Muscle layer of colon (tissue), 2 donors: Measurements from ENCODE around the gene ITPKB.

Experiments
- H3K27ac ChIP-seq: one replicate; pipeline ENCODE4 v1.7.0; 2013; ENCODE audit warnings: low read depth, mild to moderate bottlenecking, low read length, moderate library complexity
- H3K27me3 ChIP-seq, 2 donors: one replicate each; pipeline ENCODE4 v1.7.0; 2013; ENCODE audit warnings: low read length in 2 of 2, mild to moderate bottlenecking in 2 of 2; ENCODE audit not compliant: insufficient read depth in 2 of 2, control insufficient read depth in 1 of 2
- H3K36me3 ChIP-seq: one replicate; pipeline ENCODE4 v1.7.0; 2013; ENCODE audit warnings: mild to moderate bottlenecking, low read length; ENCODE audit not compliant: insufficient read depth
- H3K4me1 ChIP-seq: one replicate; pipeline ENCODE4 v1.7.0; 2013; ENCODE audit warnings: mild to moderate bottlenecking, low read length; ENCODE audit not compliant: insufficient read depth
- H3K4me3 ChIP-seq, 2 donors: one replicate each; pipeline ENCODE4 v1.7.0; 2013; ENCODE audit warnings: low read length in 2 of 2, low read depth in 1 of 2, mild to moderate bottlenecking in 1 of 2, moderate library complexity in 1 of 2
- H3K9ac ChIP-seq: one replicate; pipeline ENCODE4 v1.7.0; 2013; ENCODE audit warnings: low read length
- H3K9me3 ChIP-seq: one replicate; pipeline ENCODE4 v1.7.0; 2013; ENCODE audit warnings: mild to moderate bottlenecking, low read length
- donor health status: abdominal sarcoma.
- donor health status: Adenocarcinoma of cecum.

The ITPKB gene

DNA sequence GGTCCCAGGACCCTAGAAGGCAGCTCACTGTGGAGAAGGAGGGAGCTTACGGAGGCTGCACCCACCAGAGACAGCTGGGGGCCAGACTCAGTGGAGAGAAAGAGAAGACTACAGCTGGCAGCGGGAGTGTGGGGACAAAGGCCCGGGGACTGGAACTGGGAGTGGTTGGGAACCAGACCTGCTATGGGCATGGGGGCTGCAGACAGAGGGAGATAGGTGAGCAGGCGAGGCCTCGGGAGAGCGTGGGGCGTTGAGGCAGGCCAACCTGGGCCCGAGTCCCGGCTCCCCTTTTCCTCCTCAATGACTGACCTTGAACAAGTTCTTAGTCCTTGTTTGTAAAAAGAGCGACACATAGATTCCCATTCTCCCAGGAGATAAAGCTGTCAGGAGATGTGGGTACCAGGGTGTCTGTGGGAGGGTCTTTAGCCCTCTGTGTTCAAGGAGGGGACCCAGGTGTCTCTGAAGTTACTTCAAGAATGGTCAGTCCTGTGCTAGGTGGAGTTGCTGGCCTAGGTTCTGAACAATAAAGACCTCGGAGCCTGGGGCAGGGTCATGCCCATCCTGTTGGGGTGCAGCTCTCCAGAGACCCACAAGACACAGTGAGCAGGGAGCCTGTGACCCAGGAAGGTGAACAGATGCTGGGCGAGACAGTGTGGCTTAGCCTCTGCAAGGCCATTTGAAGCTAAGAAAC, 87.9 kb downstream of the ITPKB start:
- no peak overlapping the region for H3K27ac ChIP-seq
- H3K36me3 ChIP-seq: peaks cover 28% of the 10 kb centered on the region
- no peak overlapping the region for H3K4me3 ChIP-seq
- H3K4me1 ChIP-seq: peaks cover 17% of the 10 kb centered on the region
- no peak overlapping the region for H3K9ac ChIP-seq
- H3K9me3 ChIP-seq: no peaks in the 10 kb centered on the region
- H3K27me3 ChIP-seq: no peaks in the 10 kb centered on the region

DNA sequence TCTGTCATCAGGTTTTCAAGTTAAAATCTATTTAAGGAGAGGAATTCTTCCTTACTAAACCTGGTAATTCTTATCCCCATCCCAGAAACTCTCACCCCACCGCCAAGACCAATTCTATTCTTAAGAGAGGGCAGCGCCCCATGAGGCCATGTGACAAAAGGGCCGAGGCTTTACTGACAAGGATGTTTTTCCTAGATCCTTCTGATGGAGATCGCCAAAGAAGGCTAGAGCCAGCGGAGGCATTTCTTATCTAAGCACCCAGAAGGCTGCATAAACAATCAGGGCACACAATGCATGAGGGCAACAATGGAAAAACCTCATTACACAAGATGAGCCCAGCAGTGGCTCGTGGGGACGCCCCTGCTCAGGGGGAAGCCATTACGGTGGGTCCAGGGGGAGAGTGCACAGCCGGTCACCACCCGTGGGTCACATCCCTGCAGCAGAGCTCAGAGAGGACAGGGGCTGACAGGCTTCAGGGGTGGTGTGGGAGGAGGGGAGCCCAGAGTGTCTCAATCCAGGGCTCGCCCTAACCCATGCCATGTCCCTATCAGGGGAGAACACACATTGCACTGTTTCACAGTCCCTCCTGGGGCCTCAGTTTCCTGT, 88.7 kb downstream of the ITPKB start:
- Histone ChIP-seq H3K4me3 (no peak overlapping the region), H3K9me3 (no peaks in the 10 kb centered on the region), H3K36me3 (peaks cover 30% of the 10 kb centered on the region), H3K27ac (no peak overlapping the region), H3K4me1 (peaks cover 25% of the 10 kb centered on the region), H3K9ac (peak overlapping the region; percentile 8), H3K27me3 (no peaks in the 10 kb centered on the region)

DNA sequence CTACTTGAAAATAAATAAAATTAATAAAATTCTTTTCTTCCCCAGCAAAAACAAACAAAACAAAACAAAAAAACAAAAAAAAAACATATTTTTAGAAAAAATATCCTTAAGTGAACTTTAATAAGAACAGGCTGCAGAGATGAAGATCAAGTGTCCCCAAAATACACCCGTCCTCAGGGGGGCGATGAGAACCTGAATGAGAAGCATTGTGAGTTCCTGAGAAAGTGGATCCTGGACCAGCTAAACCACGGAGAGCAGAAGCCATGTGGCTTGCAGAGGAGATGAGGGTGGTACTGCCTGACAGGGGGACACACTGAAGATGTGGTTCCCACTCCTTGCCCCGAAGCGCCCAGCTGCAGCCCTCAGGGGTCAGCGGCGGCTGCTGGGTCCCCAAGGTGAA, 89.3 kb downstream of the ITPKB start:
- H3K27me3 ChIP-seq: no peaks in the 10 kb centered on the region
- H3K4me1 ChIP-seq: peaks cover 31% of the 10 kb centered on the region
- no peak overlapping the region for H3K4me3 ChIP-seq
- H3K9ac ChIP-seq: no peak overlapping the region
- H3K27ac ChIP-seq: no peak overlapping the region
- H3K36me3 ChIP-seq: peaks cover 35% of the 10 kb centered on the region
- H3K9me3 ChIP-seq: no peaks in the 10 kb centered on the region

DNA sequence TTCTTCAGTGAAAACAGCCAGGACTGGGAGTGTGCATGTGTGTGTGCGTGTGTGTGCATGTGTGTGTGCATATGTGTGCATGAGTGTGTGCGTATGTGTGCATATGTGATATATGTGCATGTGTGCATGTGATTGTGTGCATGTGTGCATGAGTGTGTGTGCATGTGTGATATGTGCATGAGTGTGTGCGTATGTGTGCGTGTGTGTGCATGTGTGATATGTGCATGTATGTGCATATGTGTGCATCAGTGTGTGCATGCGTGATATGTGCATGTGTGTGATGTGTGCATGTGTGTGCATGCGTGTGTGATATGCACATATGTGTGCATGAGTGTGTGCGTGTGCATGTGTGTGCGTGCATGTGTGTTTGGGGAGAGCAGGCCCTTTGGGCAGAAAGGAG, 89.8 kb downstream of the ITPKB start:
- Histone ChIP-seq H3K27ac (no peak overlapping the region), H3K4me3 (no peak overlapping the region), H3K36me3 (peaks cover 40% of the 10 kb centered on the region), H3K9me3 (no peaks in the 10 kb centered on the region), H3K4me1 (peaks cover 36% of the 10 kb centered on the region), H3K9ac (no peak overlapping the region), H3K27me3 (no peaks in the 10 kb centered on the region)

DNA sequence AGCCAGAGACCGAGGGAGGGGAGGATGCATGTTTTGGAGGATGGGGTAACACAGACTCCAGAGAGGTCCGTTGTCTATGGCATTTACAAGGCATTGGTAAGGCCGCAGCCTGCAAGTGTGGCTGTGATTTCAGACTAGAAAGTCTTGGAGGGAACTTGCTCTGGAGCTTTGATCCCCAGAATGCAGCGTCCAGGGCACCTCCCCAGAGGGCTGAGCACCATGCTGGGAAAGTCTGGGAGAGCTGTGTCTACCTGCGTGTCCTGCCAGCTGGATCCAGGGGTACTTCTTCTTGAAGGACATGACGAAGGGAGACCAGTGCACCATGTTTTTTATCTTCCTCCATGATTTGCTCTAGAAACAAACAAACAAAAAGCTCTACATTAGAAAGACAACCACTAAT, 90.7 kb downstream of the ITPKB start:
- H3K4me1 ChIP-seq: peaks cover 41% of the 10 kb centered on the region
- peaks cover 46% of the 10 kb centered on the region for H3K36me3 ChIP-seq
- H3K9me3 ChIP-seq: no peaks in the 10 kb centered on the region
- H3K27me3 ChIP-seq: no peaks in the 10 kb centered on the region
- H3K27ac ChIP-seq: no peak overlapping the region
- no peak overlapping the region for H3K9ac ChIP-seq
- no peak overlapping the region for H3K4me3 ChIP-seq

DNA sequence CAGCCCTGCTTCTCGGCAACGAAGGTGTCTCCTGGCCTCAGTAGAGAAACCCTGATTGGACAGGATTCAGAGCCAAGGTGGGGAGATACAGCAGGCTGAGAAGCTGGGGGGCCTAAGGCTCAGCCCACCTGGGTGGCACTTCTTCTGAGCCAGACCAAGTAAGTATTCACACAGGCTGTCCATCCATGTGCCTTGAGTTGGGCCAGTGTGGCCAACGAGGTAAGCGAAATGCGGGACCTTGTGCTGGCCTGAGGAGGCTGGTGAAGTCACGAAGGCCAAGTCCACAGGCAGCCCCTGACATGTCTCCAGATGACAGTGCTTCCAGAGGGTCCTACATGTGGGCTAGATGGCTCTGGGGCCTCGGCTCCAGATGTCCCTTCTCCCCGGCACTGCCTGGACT, 91.4 kb downstream of the ITPKB start:
- no peak overlapping the region for H3K9ac ChIP-seq
- H3K36me3 ChIP-seq: peaks cover 48% of the 10 kb centered on the region
- no peak overlapping the region for H3K4me3 ChIP-seq
- peaks cover 48% of the 10 kb centered on the region for H3K4me1 ChIP-seq
- no peaks in the 10 kb centered on the region for H3K27me3 ChIP-seq
- no peak overlapping the region for H3K27ac ChIP-seq
- no peaks in the 10 kb centered on the region for H3K9me3 ChIP-seq

DNA sequence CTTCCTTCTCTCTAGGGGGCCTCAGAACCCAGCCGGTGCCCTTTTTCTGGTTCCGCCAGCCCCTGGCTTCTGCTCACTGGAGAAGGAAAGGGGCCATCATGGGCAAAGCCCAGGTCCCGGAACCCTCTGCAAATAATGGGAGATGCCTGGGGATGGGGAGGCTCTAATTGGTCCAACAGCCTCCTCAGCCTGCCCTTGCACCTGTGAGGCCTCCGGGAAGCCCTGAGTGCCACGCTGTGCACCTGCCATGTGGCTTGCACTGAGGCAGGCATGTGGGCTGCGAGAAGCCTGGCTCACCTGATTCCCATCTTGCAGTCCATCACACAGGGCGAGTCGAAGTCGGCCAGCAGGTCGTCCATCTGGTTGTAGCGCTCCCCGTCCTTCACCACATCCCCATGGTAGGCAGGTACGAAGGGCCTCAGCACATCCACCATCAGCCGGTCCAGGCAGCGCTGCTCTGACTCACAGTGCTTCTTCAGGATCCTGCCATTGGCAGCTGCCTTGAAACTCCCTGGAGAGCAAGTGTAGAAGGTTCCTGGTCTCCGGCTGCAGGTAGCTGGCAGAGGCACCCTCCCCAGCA, 92.1 kb downstream of the ITPKB start:
- H3K27ac ChIP-seq: peak overlapping the region; percentile 31
- no peak overlapping the region for H3K9ac ChIP-seq
- peaks cover 48% of the 10 kb centered on the region for H3K36me3 ChIP-seq
- H3K9me3 ChIP-seq: no peaks in the 10 kb centered on the region
- no peak overlapping the region for H3K4me3 ChIP-seq
- H3K27me3 ChIP-seq: no peaks in the 10 kb centered on the region
- H3K4me1 ChIP-seq: peaks cover 49% of the 10 kb centered on the region

DNA sequence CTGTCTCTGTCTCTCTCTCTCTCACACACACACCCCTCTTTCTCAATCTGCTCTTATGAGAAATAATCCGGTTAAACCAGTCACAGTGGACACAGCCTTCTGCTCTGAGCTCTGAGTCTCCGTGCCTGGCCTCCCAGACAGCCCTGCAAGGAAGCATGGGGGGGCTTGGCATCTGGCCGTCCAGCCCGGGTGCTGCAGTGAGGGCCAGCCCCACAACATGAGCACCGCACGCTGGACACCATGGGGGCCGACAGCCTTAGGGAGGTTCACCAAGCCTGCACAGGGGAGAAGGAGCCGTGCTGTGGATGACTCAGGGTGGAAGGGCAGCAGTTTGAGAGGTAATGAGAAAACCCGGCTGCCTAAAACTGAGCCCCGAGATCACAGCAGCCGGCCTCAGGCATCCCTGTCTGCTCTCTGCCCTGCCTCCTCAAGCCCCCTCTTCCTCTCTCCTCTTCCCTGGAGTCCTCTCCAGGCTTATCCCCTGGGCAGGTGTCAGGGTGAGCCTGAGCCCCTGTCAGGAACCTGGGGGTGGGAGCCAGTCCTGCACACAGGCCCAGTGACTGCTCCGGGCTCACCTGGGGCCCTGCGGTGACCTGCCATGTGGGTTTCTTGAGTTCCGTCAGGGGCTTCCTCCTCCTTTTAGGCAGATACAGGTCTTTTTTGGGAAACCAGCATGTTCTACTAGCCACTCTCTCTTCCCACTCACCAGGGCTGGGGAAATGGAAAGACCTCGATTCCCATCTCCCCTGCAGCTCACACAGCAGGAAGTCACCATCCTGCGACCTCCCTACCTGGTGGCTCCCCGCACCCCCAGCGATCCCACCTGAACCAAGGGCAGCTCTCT, 92.8 kb downstream of the ITPKB start:
- Histone ChIP-seq H3K9me3 (no peaks in the 10 kb centered on the region), H3K27me3 (no peaks in the 10 kb centered on the region), H3K4me1 (peaks cover 49% of the 10 kb centered on the region), H3K9ac (no peak overlapping the region), H3K27ac (peak overlapping the region; percentile 47), H3K4me3 (no peak overlapping the region), H3K36me3 (peaks cover 51% of the 10 kb centered on the region)

DNA sequence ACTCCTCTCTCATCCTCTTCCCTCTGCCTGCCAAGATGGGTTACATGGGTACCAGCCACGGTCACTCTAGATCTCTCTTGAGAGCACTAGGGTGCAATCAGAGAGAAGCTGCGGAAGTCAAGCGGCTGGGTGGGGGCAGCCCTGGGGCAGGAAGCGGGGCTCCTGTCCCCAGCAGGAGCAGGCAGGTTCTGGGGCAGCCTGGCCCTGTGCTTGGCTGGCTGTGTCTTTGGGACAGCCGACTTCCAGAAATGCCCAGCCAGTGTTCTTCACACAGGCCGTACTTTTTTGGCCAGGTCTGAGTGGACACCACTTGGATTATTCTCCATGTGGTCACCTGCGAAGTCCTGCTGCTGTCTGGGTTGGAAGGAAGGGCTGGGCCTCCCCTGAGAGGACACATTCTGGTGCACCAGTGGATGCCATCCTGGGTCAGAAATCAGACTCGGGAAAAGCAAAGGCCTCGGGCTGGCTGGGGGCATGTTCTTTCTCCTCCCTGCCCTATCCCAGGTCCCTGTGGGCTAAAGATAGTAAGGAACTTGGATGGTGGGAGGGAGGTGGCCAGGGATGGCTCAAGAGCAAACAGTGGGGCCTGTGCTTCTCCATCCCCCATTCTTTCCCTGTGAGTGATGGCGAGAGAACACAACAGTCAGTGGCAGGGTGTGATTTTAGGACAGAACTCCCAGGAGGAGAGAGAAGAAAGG, 93.7 kb downstream of the ITPKB start:
- peak overlapping the region; percentile 47 for H3K27ac ChIP-seq
- H3K4me3 ChIP-seq: no peak overlapping the region
- H3K9ac ChIP-seq: no peak overlapping the region
- H3K4me1 ChIP-seq: peaks cover 56% of the 10 kb centered on the region
- H3K27me3 ChIP-seq: no peaks in the 10 kb centered on the region
- no peaks in the 10 kb centered on the region for H3K9me3 ChIP-seq
- peaks cover 51% of the 10 kb centered on the region for H3K36me3 ChIP-seq

DNA sequence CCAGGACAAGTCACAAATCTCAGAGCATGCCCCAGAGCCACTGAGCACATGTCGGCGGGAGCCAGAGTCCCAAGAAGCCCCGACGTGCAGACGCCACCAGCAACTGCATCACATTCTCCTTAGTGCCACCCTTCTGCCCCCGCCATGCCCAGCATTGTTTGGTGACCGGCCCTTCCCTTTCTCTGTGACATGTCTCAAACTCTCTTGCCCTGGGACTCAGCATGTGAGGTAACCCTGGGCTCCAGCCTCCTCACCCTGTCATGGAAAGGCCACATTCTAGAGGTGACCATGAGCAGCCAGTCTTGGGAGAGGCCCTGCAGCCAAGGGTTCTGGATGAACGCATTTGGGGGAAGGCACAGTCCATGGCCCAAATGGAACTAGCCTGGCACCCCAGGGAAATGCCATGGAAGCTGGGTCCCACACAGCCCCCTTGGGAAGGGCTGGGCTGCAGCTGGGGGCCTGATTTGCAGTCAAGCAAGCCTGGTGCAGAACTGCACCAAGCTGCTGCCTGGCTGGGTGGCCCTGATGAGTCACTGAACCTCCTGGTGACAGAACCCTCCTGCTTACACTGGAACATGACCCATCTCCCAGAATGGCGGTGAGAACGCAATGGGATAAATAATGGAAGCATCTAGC, 94.4 kb downstream of the ITPKB start:
- H3K9me3 ChIP-seq: no peaks in the 10 kb centered on the region
- peaks cover 53% of the 10 kb centered on the region for H3K36me3 ChIP-seq
- H3K27ac ChIP-seq: no peak overlapping the region
- no peak overlapping the region for H3K9ac ChIP-seq
- no peaks in the 10 kb centered on the region for H3K27me3 ChIP-seq
- peaks cover 64% of the 10 kb centered on the region for H3K4me1 ChIP-seq
- H3K4me3 ChIP-seq: no peak overlapping the region
